GM23338 (cell line): Measurements from ENCODE around the gene RBMS2. TPM values are rescaled to one million over a fixed set of nuclear protein-coding genes. Genes with fewer than 3 reads are reported as not detected.

Experiments
- ATAC-seq: fragments of 200-7000 bp; cut with Tn5 transposase; 3 replicates; pipeline ENCODE4 v1.9.1; 2020
- DNase-seq: peaks from one replicate; pipeline ENCODE4 v3.0.0-alpha.2; 2015; ENCODE audit warnings: low spot score
- H2AFZ ChIP-seq: fragments of 200-600 bp; sonication (generic); 2 replicates; pipeline ENCODE4 v1.8.0; 2016; ENCODE audit warnings: antibody characterized with exemption, mild to moderate bottlenecking, moderate library complexity
- H3F3A ChIP-seq: fragments of 200-600 bp; sonication (generic); replicated peaks from 2 replicates; pipeline ENCODE4 v1.8.0; 2017; ENCODE audit warnings: antibody characterized with exemption, mixed run types, low read depth
- H3K27ac ChIP-seq: fragments of 200-600 bp; sonication (generic); 2 replicates; pipeline ENCODE4 v1.6.1; 2016; ENCODE audit warnings: low read depth
- H3K27me3 ChIP-seq: fragments of 200-600 bp; sonication (generic); 2 replicates; pipeline ENCODE4 v1.8.0; 2016; ENCODE audit warnings: mild to moderate bottlenecking, mixed run types, moderate library complexity; ENCODE audit not compliant: insufficient read depth
- H3K36me3 ChIP-seq: fragments of 200-600 bp; sonication (generic); 2 replicates; pipeline ENCODE4 v1.8.0; 2016; ENCODE audit warnings: mild to moderate bottlenecking; ENCODE audit not compliant: insufficient read depth
- H3K4me1 ChIP-seq: fragments of 200-600 bp; sonication (generic); 2 replicates; pipeline ENCODE4 v1.8.0; 2016; ENCODE audit warnings: mild to moderate bottlenecking, moderate library complexity; ENCODE audit not compliant: insufficient read depth
- H3K4me2 ChIP-seq: fragments of 200-600 bp; sonication (generic); 2 replicates; pipeline ENCODE4 v1.7.1; 2017; ENCODE audit warnings: mixed run types
- H3K4me3 ChIP-seq: fragments of 200-600 bp; sonication (generic); 2 replicates; pipeline ENCODE4 v1.6.1; 2016; ENCODE audit warnings: mixed run types
- H3K79me2 ChIP-seq: fragments of 200-600 bp; sonication (generic); replicated peaks from 2 replicates; pipeline ENCODE4 v1.8.0; 2017; ENCODE audit warnings: mild to moderate bottlenecking; ENCODE audit not compliant: insufficient read depth
- H3K9me2 ChIP-seq: fragments of 200-600 bp; sonication (generic); 2 replicates; pipeline ENCODE4 v1.8.0; 2017; ENCODE audit not compliant: insufficient read depth
- H4K20me1 ChIP-seq: fragments of 200-600 bp; sonication (generic); replicated peaks from 2 replicates; pipeline ENCODE4 v1.8.0; 2017; ENCODE audit warnings: mild to moderate bottlenecking; ENCODE audit not compliant: insufficient read depth
- H3K27ac Mint-ChIP-seq: 2 replicates; pipeline ENCODE4 v1.8.0; 2020; ENCODE audit warnings: inconsistent platforms, mild to moderate bottlenecking, moderate library complexity, mixed read lengths
- H3K27me3 Mint-ChIP-seq: 3 replicates; pipeline ENCODE4 v1.8.0; 2022; ENCODE audit warnings: low read depth, mild to moderate bottlenecking, moderate library complexity, mixed read lengths, inconsistent platforms; ENCODE audit not compliant: insufficient read depth, poor library complexity
- H3K36me3 Mint-ChIP-seq: 3 replicates; pipeline ENCODE4 v1.8.0; 2021; ENCODE audit warnings: low read depth, mild to moderate bottlenecking, inconsistent platforms, moderate library complexity, mixed read lengths
- H3K4me1 Mint-ChIP-seq: 3 replicates; pipeline ENCODE4 v1.8.0; 2020; ENCODE audit warnings: mild to moderate bottlenecking, inconsistent platforms, mixed read lengths
- H3K4me3 Mint-ChIP-seq: 3 replicates; pipeline ENCODE4 v1.8.0; 2021; ENCODE audit warnings: moderate library complexity, mild to moderate bottlenecking, inconsistent platforms, mixed read lengths
- H3K9me3 Mint-ChIP-seq: 3 replicates; pipeline ENCODE4 v1.8.0; 2020; ENCODE audit warnings: moderate library complexity, mild to moderate bottlenecking, inconsistent platforms, mixed read lengths
- CREB1 ChIP-seq: fragments of 250-450 bp; sonication (Bioruptor Pico); IDR thresholded peaks from 2 replicates; pipeline ENCODE4 v1.5.0; 2020; ENCODE audit warnings: low read depth, mild to moderate bottlenecking, moderate library complexity
- CTCF ChIP-seq, 2 experiments: fragments of 200-600 bp in 1 of 2; sonication (generic) in 1 of 2; conservative IDR thresholded peaks; 2 replicates each; pipeline versions ENCODE4 v1.5.1 to v1.6.1; 2016 to 2017; ENCODE audit warnings: antibody characterized with exemption in 2 of 2, low read depth in 2 of 2, mild to moderate bottlenecking in 2 of 2, moderate library complexity in 1 of 2
- ETS1 ChIP-seq: IDR thresholded peaks from 2 replicates; pipeline ENCODE4 v1.6.1; 2016; ENCODE audit warnings: antibody characterized with exemption
- EZH2 ChIP-seq: fragments of 200-600 bp; sonication (generic); IDR thresholded peaks from one replicate; pipeline ENCODE4 v1.8.0; 2017; ENCODE audit warnings: antibody characterized with exemption, mild to moderate bottlenecking, low read depth; ENCODE audit not compliant: unreplicated experiment
- EZH2phosphoT487 ChIP-seq: fragments of 200-600 bp; sonication (generic); IDR thresholded peaks from one replicate; pipeline ENCODE4 v1.8.1; 2018; ENCODE audit warnings: antibody characterized with exemption; ENCODE audit not compliant: unreplicated experiment
- JUNB ChIP-seq: IDR thresholded peaks from one replicate; pipeline ENCODE4 v1.6.1; 2016; ENCODE audit warnings: antibody characterized with exemption; ENCODE audit not compliant: unreplicated experiment
- NANOG ChIP-seq: IDR thresholded peaks from 2 replicates; pipeline ENCODE4 v1.6.1; 2016; ENCODE audit warnings: antibody characterized with exemption, borderline replicate concordance
- POLR2AphosphoS5 ChIP-seq: IDR thresholded peaks from 2 replicates; pipeline ENCODE4 v1.6.1; 2016; ENCODE audit warnings: antibody characterized with exemption, low read depth
- REST ChIP-seq: IDR thresholded peaks from one replicate; pipeline ENCODE4 v1.6.1; 2018; ENCODE audit warnings: antibody characterized with exemption; ENCODE audit not compliant: unreplicated experiment
- STAT1 ChIP-seq: IDR thresholded peaks from one replicate; pipeline ENCODE4 v1.6.1; 2016; ENCODE audit warnings: antibody characterized with exemption; ENCODE audit not compliant: unreplicated experiment
- ZNF114 ChIP-seq: fragments of 250-450 bp; sonication (Bioruptor Pico); IDR thresholded peaks from 2 replicates; pipeline ENCODE4 v1.5.0; 2020; ENCODE audit warnings: mild to moderate bottlenecking, moderate library complexity
- ZNF331 ChIP-seq: fragments of 250-450 bp; sonication (Bioruptor Pico); IDR thresholded peaks from 2 replicates; pipeline ENCODE4 v1.5.0; 2020; ENCODE audit warnings: low read depth, mild to moderate bottlenecking, moderate library complexity
- polyA plus RNA-seq: library from polyadenylated mRNA; unstranded; fragments of >200 nt; fragmentation: Nextera tagmentation; extraction: Ambion mirVana; gene quantifications from 2 replicates; pipeline ENCODE4 v1.2.1, GENCODE V29; 2016
- total RNA-seq: library from RNA; depleted of rRNA; stranded (reverse); fragments of >200 nt; shearing (Covaris generic); gene quantifications from 2 replicates; pipeline ENCODE4 v1.2.3, GENCODE V29; 2014

Gene RBMS2
- total and polyA plus RNA-seq, 2 experiments from 2014 or later, result 9.2 to 16.8 TPM

- Mint-ChIP-seq H3K4me3 (peak overlapping the region; percentile 99), H3K9me3 (no peaks in the 10 kb centered on the region), H3K36me3 (peaks cover 59% of the 10 kb centered on the region), H3K27me3 (peaks cover 12% of the 10 kb centered on the region), H3K4me1 (peaks cover 20% of the 10 kb centered on the region), H3K27ac (peak overlapping the region; percentile 99; the same call in 1 of the 2 replicates)
- Histone ChIP-seq H3K4me1 (0 out of 2 replicates have a peak, but pooled peaks cover 6% of the 10 kb centered on the region), H4K20me1 (peaks cover 24% of the 10 kb centered on the region), H2AFZ (no peak overlapping the region), H3K79me2 (peaks cover 42% of the 10 kb centered on the region), H3K36me3 (peaks cover 48% of the 10 kb centered on the region), H3K4me3 (peak overlapping the region; percentile 66), H3F3A (peaks cover 37% of the 10 kb centered on the region), H3K27me3 (no peaks in the 10 kb centered on the region), H3K27ac (no peak overlapping the region; the same call in 1 of the 2 replicates), H3K4me2 (peak overlapping the region; percentile 78), H3K9me2 (no peaks in the 10 kb centered on the region)
- no peak for DNase-seq
- ATAC-seq, result no peak
- TF ChIP-seq REST (no peak), ETS1 (no peak), ZNF331 (CRISPR knock-in tag) (no peak), EZH2 (no peak), ZNF114 (no peak), NANOG (no peak), JUNB (no peak), STAT1 (no peak), POLR2AphosphoS5 (no peak), CTCF (conservative IDR thresholded peaks at IDR 0.05; ENCODE audit: low read depth in 2 of 2) (no peak), EZH2phosphoT487 (no peak), CREB1 (CRISPR knock-in tag) (no peak)
These were observed 123.0 kb downstream of the RBMS2 start for GRCh38 chr12:56644654-56645053.
